Progenitor cell of endocrine pancreas (in vitro differentiated cells): ENCODE measurements around the gene DTNBP1. TPM values are rescaled to one million over a fixed set of nuclear protein-coding genes. Genes with fewer than 3 reads are reported as not detected.

Experiments used
- DNase-seq: peaks from one replicate; pipeline ENCODE4 v3.0.0; 2021; ENCODE audit warnings: low spot score; ENCODE audit not compliant: unreplicated experiment
- H3K27ac Mint-ChIP-seq: 2 replicates; pipeline ENCODE4 v1.8.0; 2021; ENCODE audit warnings: mild to moderate bottlenecking, moderate library complexity, mixed read lengths
- H3K27me3 Mint-ChIP-seq: 2 replicates; pipeline ENCODE4 v1.8.0; 2021; ENCODE audit warnings: mixed read lengths
- H3K36me3 Mint-ChIP-seq: 2 replicates; pipeline ENCODE4 v1.8.0; 2022; ENCODE audit warnings: mixed read lengths; ENCODE audit not compliant: insufficient read depth
- H3K4me1 Mint-ChIP-seq: 2 replicates; pipeline ENCODE4 v1.8.0; 2021; ENCODE audit warnings: low read depth, mixed read lengths
- H3K4me3 Mint-ChIP-seq: 2 replicates; pipeline ENCODE4 v1.8.0; 2021; ENCODE audit warnings: low read depth, mild to moderate bottlenecking, moderate library complexity, mixed read lengths
- H3K9me3 Mint-ChIP-seq: 2 replicates; pipeline ENCODE4 v1.8.0; 2021; ENCODE audit warnings: low read depth, mixed read lengths
- CTCF ChIP-seq: fragments of 200-600 bp; sonication (generic); IDR thresholded peaks from one replicate; pipeline ENCODE4 v1.5.0; 2021; ENCODE audit warnings: antibody characterized with exemption, mild to moderate bottlenecking; ENCODE audit not compliant: unreplicated experiment
- total RNA-seq: library from RNA; stranded (reverse); gene quantifications from 2 replicates; pipeline ENCODE4 v1.2.1, GENCODE V29; 2021

The DTNBP1 gene
- total RNA-seq, 1 donor from 2014 or later = 17.7 TPM

- Mint-ChIP-seq H3K9me3 (peaks cover 5% of the 10 kb centered on the region), H3K27ac (no peak overlapping the region), H3K4me3 (no peak overlapping the region), H3K27me3 (no peaks in the 10 kb centered on the region), H3K36me3 (peaks cover 2% of the 10 kb centered on the region), H3K4me1 (no peaks in the 10 kb centered on the region)
- DNase-seq = no peak
- no peak for TF ChIP-seq CTCF
Observed at GRCh38 chr6:15581751-15582150, 81.1 kb downstream of the DTNBP1 start.

GRCh38 chr6:15580326-15580725 lies 82.5 kb downstream of the DTNBP1 start:
- Mint-ChIP-seq H3K4me1 (no peaks in the 10 kb centered on the region), H3K27ac (no peak overlapping the region), H3K4me3 (no peak overlapping the region), H3K27me3 (no peaks in the 10 kb centered on the region), H3K36me3 (peaks cover 2% of the 10 kb centered on the region), H3K9me3 (peaks cover 5% of the 10 kb centered on the region)
- no peak for TF ChIP-seq CTCF
- no peak for DNase-seq

- no peaks in the 10 kb centered on the region for H3K27me3 Mint-ChIP-seq
- no peak overlapping the region for H3K4me3 Mint-ChIP-seq
- peaks cover 2% of the 10 kb centered on the region for H3K36me3 Mint-ChIP-seq
- TF ChIP-seq CTCF = no peak
- peaks cover 5% of the 10 kb centered on the region for H3K9me3 Mint-ChIP-seq
- H3K27ac Mint-ChIP-seq = no peak overlapping the region
- no peaks in the 10 kb centered on the region for H3K4me1 Mint-ChIP-seq
- DNase-seq = no peak
Observed at GRCh38 chr6:15578716-15579391, 84.0 kb downstream of the DTNBP1 start.

- no peak for TF ChIP-seq CTCF
- Mint-ChIP-seq H3K9me3 (peaks cover 5% of the 10 kb centered on the region), H3K4me1 (no peaks in the 10 kb centered on the region), H3K36me3 (peaks cover 2% of the 10 kb centered on the region), H3K27me3 (no peaks in the 10 kb centered on the region), H3K4me3 (no peak overlapping the region), H3K27ac (no peak overlapping the region)
- no peak for DNase-seq
Observed at GRCh38 chr6:15577550-15578171, 85.2 kb downstream of the DTNBP1 start.

- TF ChIP-seq CTCF = no peak
- Mint-ChIP-seq H3K27me3 (no peaks in the 10 kb centered on the region), H3K4me1 (no peaks in the 10 kb centered on the region), H3K36me3 (peaks cover 2% of the 10 kb centered on the region), H3K27ac (no peak overlapping the region), H3K9me3 (peaks cover 5% of the 10 kb centered on the region), H3K4me3 (no peak overlapping the region)
- DNase-seq = no peak
Observed at GRCh38 chr6:15577106-15577505, 85.7 kb downstream of the DTNBP1 start.
